CD4-positive, alpha-beta T cell treated with Interleukin-17A for 1 hour (primary cell): ENCODE data around the gene PABPN1.

Source experiments
- DNase-seq: peaks from one replicate; pipeline ENCODE4 v3.0.0-alpha.2; 2020

PABPN1 gene

DNA sequence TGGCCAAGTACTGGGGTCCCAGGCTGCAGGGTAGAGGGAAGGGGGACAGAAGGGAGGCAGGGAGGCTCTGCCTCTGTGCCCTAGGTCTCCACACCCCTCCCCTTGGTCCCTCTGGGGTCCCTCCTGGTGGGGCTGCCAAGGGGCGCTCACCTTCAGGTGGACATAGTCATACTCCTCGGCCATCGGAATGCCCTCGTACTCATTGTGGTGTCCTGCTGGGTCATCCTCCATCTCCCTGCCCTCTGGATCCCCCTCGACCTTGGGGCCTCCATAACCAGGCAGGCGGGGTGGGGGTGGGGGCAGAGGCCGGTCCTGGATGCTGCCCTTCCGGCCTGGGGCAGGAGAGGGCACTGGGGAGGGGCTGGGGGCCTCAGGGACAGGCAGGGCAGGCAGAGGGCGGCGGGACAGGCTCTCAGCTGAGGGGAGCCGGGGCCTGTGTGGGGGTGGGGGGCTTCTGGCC lies 37.9 kb downstream of the PABPN1 start:
- DNase-seq = no peak

DNA sequence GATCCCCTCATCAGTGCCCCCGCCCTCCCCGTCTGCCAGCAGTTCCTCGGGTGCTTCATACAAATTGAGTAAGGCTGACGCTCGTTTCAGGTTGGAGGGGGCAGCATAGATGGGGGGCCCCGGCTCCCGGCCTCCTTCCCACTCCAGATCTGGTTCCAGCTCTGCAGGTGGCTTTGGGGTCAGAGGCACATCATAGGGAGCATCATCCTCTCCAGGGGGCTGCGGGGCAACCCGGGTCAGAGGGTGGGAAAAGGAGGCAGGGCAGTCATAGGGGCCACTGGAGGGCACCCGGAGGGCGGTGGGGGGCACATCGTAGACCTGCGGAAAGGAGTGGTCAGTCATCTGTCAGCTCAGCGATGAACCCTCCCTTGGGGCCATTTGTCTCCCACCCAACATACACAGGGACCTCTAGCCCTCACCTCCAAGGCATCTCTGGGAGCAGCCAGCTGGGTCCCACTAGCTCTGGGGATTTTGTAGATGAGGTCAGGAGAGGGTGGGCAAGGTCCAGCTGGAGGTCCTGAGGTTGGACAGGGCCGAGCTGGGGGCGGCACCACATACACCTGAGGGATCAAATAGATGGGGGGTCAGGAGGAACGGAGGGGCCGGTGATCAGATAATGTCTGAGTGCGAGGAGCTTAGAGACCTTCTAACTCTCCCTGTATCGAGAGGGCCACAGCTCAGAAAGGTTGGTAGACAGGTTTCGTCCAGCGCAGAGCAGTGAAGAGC lies 38.6 kb downstream of the PABPN1 start:
- no peak for DNase-seq

DNA sequence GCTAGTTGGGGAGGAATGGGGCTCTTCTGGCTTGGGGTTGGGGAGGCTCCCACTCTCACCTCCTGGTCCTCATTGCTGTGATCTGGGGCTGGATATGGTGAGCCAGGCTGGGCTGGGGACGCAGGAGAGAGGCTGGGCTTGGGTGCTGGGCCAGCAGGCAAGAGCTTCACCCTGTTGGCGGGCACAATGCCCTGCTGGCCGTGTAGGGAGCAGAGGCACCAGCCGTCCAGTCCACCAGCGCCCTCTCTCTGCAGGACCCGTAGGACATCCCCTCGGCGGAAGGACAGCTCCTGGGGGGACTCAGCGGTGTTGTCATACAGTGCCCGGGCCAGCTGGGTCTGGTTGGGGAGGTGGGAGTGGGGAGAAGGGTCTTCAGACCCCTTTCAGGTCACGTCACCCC lies 39.2 kb downstream of the PABPN1 start:
- DNase-seq = no peak

DNA sequence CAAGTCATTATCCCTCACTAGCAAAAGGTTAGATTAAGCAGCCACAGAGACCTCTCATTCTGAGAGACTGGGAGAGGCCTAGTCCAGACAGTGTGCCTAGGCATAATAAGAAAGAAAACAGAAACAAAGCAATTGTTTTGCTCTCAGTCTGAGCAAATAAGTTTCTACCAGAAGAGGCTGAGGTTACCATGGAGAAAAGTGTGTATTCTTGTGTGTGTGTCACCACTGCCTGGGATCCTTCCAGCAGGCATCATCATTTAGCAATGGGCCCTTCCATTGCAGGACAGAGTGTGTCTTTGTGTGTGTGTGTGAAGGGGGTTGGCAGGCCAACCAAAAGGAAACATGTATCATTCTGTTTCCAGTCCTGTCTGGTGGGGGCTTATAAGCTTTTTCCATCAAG lies 40.1 kb downstream of the PABPN1 start:
- DNase-seq = no peak

DNA sequence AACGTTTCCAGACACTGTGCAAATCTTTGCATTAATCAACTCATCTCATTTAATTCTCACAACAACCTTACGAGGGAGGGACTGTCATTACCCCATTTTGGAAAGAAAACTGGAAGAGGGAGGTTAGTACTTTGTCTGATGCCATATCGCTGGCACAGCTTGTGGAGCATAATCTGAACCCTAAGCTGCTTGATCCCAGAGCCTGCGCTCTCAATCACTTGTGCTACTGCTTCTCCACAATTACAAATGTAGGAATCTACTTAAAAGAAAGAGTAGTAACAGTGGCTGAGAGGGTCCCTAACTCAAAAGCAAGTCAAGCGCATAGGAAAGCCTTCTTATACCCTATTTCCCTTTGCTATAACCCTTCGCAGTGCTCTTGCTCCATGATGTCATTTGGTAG lies 40.5 kb downstream of the PABPN1 start:
- no peak for DNase-seq

DNA sequence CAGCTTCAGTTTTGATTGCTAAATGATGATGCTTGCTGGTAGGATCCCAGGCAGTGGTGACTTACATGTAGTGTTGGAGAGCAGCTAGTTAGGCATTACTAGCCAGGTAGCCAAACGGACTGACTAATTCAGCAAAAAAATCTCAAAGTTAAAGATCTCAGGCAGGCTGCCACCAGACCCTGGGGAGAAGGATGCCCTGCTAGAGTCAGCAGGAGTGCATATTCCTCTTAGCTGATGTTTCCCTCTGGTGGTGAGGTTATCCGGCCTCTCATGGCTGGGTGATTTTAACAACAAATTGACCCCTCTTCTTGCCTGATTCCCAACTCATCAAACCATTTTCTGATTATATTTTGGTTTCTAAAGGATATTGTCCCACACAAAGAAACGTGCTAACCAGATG lies 40.9 kb downstream of the PABPN1 start:
- no peak for DNase-seq

DNA sequence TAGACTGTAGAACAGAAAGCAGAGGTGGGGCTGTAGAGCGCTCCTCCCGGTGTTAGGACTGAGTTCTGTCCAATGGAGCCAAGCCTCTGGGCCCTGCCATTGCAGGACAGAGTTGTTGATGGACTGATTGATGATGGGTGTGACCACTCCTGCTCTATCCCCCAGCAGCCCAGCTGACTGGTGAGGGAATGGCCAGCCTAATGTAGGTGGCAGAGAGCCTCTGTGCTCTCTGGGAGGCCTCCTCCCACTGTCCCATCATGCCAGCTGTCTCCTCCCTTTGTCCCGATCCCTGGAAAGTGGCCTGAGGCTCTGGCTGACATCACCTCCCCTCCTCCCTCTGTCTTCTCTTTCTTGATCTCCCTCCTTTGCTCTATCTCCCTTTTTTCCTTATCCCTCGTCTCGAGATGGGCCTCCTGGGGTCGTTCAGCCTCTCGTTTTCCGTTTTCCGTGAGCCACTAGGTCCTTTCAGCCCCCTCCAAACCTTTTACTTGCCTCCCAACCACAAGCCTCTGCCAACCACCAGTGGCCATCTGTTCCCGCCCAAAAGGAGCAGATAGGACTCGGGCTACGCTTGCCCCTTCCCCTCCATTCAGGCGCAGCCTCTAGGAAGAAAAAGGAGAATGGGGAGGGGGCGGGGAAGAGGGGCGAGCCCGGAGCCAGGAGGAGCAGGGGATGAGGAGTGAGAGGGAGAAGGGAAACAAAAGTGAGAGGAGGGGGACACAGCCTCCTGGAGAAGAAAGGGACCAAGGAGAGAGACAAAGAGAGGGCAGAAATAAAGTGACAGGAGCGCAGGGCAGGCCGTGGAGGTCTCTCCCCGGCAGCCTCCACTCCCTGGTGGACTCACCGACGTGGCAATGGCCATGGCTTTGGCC lies 43.1 kb downstream of the PABPN1 start:
- DNase-seq = no peak

DNA sequence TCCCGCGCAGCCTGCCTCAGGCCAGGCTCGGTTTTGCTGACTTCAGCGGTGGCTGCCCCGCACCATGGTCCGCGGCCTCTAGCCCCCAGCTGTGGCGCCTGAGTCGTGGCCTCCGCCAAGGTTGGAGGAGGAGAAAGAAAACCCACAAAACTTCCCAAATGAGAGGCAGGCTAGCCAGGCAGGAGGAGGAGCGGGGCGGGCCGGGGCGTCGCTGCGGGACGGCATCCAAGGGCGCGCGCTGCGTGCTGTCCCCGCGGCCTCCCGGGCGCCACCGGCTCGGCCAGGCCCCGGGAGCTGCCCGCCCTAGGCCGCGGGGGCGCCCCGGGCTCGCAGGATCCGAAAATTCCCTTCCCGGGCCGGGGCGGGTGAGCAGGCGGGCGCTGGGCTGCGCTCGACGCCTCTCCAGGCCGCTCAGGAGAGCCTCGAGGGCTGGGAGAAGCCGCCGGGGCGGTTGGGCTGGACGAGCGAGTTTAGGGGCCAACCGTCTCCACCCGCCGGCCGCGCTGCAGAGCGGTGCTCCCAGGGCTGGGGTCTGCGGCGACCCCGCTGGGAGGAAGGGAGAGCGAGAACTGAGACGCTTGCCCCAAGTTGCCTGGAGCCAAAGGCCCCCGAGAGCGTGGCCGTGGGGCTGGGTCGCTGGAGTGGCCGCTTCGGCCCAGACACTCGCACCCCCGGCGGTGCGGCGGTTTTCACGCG lies 43.9 kb downstream of the PABPN1 start, which contains the start of gene EFS:
Gene EFS (minus strand): TSS at position 137 of the 696 bp plus-strand sequence. CDS start 147 bp downstream, outside the sequence.
- no peak for DNase-seq

DNA sequence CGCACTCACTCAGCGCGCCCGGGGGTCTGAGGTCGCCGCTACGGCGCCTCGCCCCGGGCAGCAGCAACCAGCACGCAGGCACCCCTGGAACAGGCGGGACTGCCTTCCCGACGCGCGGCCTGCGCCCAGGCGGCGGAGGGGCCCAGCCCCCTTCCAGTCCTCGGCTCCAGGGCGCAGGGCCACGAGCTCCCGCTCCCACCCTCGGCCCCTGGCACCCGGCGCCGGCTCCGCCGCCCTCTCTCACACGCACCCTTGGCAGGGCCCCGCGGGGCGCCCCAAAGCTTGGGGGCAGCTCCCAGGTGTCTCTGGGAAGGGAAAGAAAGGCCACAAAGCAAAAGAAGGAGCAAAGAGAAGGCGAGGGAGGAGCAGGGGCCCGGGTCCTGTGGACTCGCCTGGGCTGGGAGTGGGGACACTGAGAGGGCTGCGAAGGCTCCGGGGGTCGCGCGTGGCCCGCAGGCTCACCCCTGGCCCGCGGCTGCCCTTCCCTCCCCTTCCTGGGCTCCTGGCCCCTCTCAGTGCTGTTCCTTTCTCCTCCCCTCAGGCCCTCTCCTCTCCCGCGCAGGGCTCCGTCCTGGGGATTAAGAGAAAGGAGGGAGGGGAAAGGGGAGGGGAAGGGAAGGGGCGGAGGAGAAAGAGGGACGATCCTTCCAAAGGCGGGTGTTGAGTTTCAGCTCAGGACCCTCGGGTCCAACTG lies 44.6 kb downstream of the PABPN1 start:
- no peak for DNase-seq

DNA sequence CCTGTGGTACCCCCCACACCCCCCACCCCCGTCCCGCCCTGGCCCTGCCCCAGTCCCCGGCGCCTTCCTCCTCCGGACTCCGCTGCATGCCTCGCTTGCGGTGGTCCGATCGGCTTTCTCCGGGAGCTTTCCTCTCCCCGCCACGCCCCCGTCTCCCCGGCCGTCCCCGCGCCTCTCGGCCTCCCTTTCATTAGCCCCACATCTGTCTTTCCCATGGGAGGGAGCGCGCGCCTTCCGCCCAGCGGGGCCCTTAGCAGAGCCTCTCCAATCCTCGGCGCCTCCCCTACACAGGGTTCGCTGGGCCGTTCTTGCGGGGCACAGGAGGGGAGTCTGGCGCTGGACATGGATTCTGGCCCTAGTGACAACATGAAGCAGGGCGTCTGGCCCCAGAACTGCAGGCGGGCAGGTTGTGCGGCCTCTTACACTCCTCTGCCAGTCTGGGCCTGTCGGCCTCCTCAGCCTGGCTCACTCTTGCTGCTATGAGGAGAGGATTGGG lies 45.2 kb downstream of the PABPN1 start:
- no peak for DNase-seq

DNA sequence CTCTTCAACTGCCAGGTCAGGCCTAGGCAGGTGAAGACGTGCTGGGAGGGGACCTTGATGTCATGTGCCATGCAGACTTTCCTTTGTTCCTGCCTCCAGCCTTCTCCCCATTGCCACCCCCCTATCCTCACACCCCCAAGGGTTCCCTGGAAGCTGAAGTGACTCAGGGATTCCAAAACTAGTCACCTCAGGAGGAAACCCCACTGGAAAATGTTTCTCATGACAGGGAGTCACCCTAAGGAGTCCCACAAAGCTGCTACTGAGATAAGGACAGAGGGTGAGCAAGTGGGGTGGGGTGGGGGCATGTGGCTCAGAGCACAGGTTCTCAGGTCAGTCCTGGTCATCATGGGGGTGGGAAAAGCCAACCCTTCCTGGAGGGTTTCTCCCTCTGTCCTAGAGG lies 49.0 kb downstream of the PABPN1 start:
- DNase-seq = no peak

DNA sequence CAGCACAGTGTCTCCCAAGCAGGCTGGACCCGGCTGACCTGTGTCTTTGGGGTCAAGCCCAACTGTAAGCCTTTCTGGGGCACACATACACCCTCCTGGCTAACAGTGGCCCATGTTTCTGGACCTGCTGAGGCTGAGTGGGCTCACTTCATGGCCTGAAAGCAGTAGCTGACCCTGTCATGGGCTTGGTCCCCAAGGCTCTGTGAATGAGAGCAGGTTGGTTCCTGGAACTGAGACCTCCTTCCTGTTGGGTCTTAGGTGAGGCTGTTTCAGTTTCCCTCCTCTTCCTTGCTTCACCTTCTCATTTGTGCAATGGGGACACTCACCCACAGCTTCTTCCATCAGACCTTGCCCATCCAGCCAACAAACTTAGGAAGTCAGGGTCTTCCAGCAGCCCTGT lies 50.6 kb downstream of the PABPN1 start:
- no peak for DNase-seq

DNA sequence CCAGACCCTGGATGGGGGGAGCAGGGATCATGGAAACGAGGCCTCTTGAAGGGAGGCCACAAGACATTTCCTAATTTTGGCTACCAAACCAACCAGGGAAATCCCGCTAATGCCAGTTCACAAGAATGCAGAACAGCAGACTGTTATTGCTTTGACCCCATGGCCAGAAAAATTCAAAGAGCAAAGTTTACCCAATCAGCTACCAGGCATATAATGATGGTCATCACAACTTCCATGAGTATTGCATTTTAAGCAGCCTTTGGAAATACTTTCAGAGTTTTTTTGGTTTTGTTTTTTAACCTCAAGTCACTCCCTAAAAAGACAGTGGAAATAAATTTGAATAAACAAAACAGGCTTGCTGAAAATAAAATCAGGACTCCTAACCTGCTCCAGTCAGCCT lies 51.3 kb downstream of the PABPN1 start, which contains the start of gene IL25:
Gene IL25 (plus strand): TSS at position 301 of the 400 bp plus-strand sequence.
- DNase-seq = no peak

DNA sequence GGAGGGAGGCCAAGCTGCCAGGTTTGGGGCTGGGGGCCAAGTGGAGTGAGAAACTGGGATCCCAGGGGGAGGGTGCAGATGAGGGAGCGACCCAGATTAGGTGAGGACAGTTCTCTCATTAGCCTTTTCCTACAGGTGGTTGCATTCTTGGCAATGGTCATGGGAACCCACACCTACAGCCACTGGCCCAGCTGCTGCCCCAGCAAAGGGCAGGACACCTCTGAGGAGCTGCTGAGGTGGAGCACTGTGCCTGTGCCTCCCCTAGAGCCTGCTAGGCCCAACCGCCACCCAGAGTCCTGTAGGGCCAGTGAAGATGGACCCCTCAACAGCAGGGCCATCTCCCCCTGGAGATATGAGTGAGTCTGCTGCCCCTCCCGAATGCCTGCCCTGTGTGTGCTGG lies 51.8 kb downstream of the PABPN1 start:
- no peak for DNase-seq
